Fibroblast of upper back skin (primary cell): ENCODE results near the gene CLCA4.
"Not testable (repeated sequence)": the region's sequence is repeated elsewhere in the genome, so short reads cannot be mapped to it uniquely, and the experiment has no call there.

Source experiments
- DNase-seq: peaks from one replicate; pipeline ENCODE4 v3.0.0-alpha.2; 2013

CLCA4 gene

GRCh38 chr1:86537928-86538695 is 8.8 kb upstream of the CLCA4 start:
- DNase-seq = no peak

- DNase-seq = no peak
Observed at GRCh38 chr1:86538775-86539174, 8.1 kb upstream of the CLCA4 start.

- DNase-seq = no peak
Observed at GRCh38 chr1:86541859-86542258, 5.0 kb upstream of the CLCA4 start.

DNA sequence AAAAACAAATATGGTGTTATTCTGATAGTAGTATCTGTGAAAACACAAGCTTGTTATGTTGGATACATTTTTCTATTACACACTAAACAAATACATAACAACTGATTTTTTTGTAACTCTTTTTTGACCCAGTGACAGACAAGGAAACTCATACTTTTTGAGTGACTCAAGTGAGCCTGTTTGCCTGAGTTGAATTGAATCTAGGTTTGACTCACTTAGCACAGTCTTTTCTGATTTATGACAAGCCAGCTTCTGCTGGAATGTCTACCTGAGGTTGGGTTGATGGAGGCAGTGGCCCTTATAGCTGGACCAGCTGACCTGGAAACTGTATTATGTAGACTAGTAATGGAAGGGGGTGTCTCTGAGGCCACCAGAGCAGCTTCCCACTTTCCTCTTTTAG is 4.2 kb upstream of the CLCA4 start:
- peak; percentile 39 for DNase-seq

- DNase-seq = no peak
Observed at GRCh38 chr1:86548839-86549238, 2.0 kb downstream of the CLCA4 start.

DNA sequence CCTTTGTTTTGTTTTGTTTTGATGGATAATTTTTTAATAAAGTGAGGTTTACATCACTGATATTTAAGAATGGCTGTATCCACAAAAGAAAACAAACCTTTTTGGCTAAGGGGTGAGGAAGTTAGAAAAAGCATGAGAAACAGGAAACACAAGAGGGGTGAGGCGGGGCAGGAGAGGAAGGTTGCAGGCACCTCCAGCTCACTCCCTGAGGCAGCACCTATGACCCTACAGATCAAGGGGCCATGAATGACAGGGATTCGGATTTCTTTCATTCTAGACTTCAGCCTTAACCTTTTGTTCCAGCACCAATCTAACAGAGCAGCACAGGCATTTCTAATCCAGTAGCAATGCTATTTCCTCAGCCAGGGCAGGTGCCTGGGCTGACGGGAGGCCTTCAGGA is 4.4 kb downstream of the CLCA4 start:
- DNase-seq = no peak

GRCh38 chr1:86552376-86552775 is 5.5 kb downstream of the CLCA4 start:
- DNase-seq = no peak

DNA sequence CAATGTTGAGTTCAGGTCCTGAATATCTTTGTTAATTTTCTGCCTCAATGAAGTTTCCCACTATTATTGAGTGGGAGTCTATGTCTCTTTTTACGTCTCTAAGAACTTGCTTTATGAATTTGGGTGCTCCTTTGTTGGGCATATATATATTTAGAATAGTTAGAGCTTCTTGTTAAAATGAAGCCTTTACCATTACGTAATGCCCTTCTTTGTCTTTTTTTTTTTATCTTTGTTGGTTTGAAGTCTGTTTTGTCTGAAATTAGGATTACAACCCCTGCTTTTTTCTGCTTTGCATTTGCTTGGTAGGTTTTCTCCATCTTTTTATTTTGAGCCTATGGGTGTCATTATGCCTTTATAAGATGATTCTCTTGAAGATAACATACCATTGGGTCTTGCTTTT is 10.9 kb downstream of the CLCA4 start:
- no peak for DNase-seq

GRCh38 chr1:86563849-86564248 is 17.0 kb downstream of the CLCA4 start:
- DNase-seq = no peak

- DNase-seq = no peak
Observed at GRCh38 chr1:86567341-86567740, 20.5 kb downstream of the CLCA4 start.

GRCh38 chr1:86567878-86568277 is 21.0 kb downstream of the CLCA4 start:
- DNase-seq = no peak

- no peak for DNase-seq
Observed at GRCh38 chr1:86573763-86574484, 27.0 kb downstream of the CLCA4 start.

GRCh38 chr1:86581231-86581630 is 34.4 kb downstream of the CLCA4 start:
- DNase-seq = no peak

- no peak for DNase-seq
Observed at GRCh38 chr1:86582161-86582560, 35.3 kb downstream of the CLCA4 start.

GRCh38 chr1:86583032-86583431 is 36.2 kb downstream of the CLCA4 start:
- DNase-seq = no peak

GRCh38 chr1:86583593-86583992 is 36.7 kb downstream of the CLCA4 start:
- DNase-seq = no peak

GRCh38 chr1:86594284-86594770 is 47.4 kb downstream of the CLCA4 start:
- no peak for DNase-seq

GRCh38 chr1:86596224-86596623 is 49.3 kb downstream of the CLCA4 start:
- no peak for DNase-seq

DNA sequence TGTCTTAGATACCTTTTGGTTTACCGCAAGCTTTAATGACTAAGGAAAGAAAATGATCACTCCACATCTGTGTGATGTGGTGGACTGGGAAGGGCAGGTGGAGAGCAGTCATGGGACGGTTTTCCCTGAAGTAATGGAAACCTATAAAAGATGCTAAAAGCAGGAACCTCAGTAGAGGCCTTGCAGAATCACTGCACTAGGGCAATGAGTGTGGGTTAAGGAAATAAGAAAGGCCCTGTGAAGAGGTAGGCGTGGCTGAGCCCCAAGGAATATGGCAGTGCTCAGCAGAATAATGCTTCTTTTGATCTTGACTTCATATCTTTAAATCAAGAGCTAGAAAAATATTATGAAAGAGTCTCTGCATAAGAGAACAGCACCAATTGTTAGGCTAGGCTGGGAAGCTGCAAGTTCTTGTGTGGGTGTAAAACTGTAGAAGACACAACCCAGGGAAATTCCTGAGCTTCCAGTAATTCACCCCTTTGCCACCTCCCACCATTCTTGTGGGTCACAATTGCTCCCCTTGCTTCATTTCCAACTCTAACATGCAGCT is 49.9 kb downstream of the CLCA4 start:
- DNase-seq = no peak

DNA sequence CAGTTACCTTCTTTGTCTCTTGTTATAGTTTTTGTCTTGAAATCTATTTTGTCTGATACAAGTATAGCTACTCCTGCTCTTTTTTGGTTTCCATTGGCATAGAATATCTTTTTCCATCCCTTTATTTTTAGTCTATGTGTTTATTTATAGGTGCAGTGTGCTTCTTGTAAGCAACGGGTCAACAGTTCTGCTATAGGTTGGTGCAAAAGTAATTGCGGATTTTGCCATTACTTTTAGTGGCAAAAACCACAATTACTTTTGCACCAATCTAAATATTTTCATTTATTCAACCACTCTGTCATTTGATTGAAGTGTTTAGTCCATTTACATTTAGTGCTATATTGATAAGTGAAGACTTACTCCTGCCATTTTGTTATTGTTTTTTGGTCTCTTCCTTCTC is 59.2 kb downstream of the CLCA4 start:
- DNase-seq = not testable (repeated sequence)

GRCh38 chr1:86616433-86616832 is 69.6 kb downstream of the CLCA4 start:
- no peak for DNase-seq

GRCh38 chr1:86616871-86617270 is 70.0 kb downstream of the CLCA4 start:
- no peak for DNase-seq

DNA sequence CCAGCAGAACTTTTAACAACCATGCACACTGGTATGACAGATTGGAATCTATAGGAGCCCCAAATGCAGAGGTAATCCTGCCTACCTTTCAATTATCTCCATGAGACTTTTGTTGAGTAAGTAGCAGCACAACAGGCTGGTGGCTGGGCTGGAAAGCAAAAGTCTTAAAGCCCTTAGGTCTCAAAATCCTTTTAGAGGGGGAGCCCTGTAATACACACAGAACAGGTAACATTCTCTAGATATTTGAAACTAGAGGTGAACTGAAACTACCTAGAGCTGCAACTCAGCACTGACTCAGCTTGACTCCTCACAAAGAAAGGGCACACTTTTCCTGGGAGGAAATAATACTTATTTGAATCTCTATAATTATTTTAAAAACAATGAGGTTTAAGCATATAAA is 71.5 kb downstream of the CLCA4 start:
- DNase-seq = no peak

GRCh38 chr1:86619313-86619712 is 72.4 kb downstream of the CLCA4 start:
- DNase-seq = no peak
